T-cell (primary cell): ENCODE measurements around the gene PARD3B. TPM values are rescaled to one million over a fixed set of nuclear protein-coding genes. Genes with fewer than 3 reads are reported as not detected.

Source experiments
- ATAC-seq, 4 experiments: fragments of 200-7000 bp in 3 of 4; fragments of 150-1000 bp in 1 of 4; cut with Tn5 transposase; replicated peaks in 1 of 4; 1 replicate in 3 of 4; 2 replicates in 1 of 4; pipeline ENCODE4 v1.10.0; 2021; ENCODE audit warnings: moderate library complexity in 3 of 4, mild to moderate bottlenecking in 2 of 4, moderate number of reproducible peaks in 1 of 4
- CTCF ChIA-PET, 2 donors: fragments of 300-600 bp; sonication (Branson Sonifier 250); formaldehyde crosslinking; loops; one replicate each; lab custom pipeline; 2022; ENCODE audit warnings: antibody characterized with exemption in 2 of 2; lab: Charles Lee
- POLR2A ChIA-PET, 2 donors: fragments of 300-600 bp; sonication (Branson Sonifier 250); formaldehyde crosslinking; loops; one replicate each; lab custom pipeline; 2022; ENCODE audit warnings: antibody characterized with exemption in 2 of 2; lab: Charles Lee
- DNase-seq, 35 experiments: peaks; one replicate each; pipeline versions ENCODE4 v3.0.0 to v3.0.0-alpha.2; 2013 to 2023
- H3K27ac ChIP-seq: one replicate; pipeline ENCODE4 v1.5.1; 2013; ENCODE audit warnings: low read length
- H3K27me3 ChIP-seq, 2 experiments: replicated peaks in 1 of 2; 1 replicate in 1 of 2; 2 replicates in 1 of 2; pipeline versions ENCODE4 v1.6.1 to v1.7.0; 2013; ENCODE audit warnings: low read length in 1 of 2, mixed read lengths in 1 of 2; ENCODE audit not compliant: control insufficient read depth in 2 of 2, insufficient read depth in 2 of 2; ENCODE audit errors: extremely low read depth in 1 of 2
- H3K36me3 ChIP-seq, 2 donors: 1 replicate in 1 of 2; 2 replicates in 1 of 2; pipeline versions ENCODE4 v1.6.1 to v1.7.0; 2013; ENCODE audit warnings: low read length in 1 of 2; ENCODE audit not compliant: control insufficient read depth in 2 of 2, insufficient read depth in 1 of 2; ENCODE audit errors: extremely low read depth in 1 of 2
- H3K4me1 ChIP-seq, 2 experiments: 1 replicate in 1 of 2; 2 replicates in 1 of 2; pipeline versions ENCODE4 v1.6.1 to v1.7.0; 2013; ENCODE audit warnings: low read length in 2 of 2, mixed read lengths in 1 of 2; ENCODE audit not compliant: insufficient read depth in 2 of 2, control insufficient read depth in 1 of 2; ENCODE audit errors: extremely low read depth in 1 of 2
- H3K4me3 ChIP-seq, 2 donors: 1 replicate in 1 of 2; 2 replicates in 1 of 2; pipeline versions ENCODE4 v1.5.1 to v1.7.0; 2013; ENCODE audit warnings: mild to moderate bottlenecking in 2 of 2, low read length in 1 of 2, moderate library complexity in 1 of 2; ENCODE audit not compliant: control insufficient read depth in 1 of 2; ENCODE audit errors: extremely low read depth in 1 of 2
- H3K9me3 ChIP-seq: 2 replicates; pipeline ENCODE4 v1.7.0; 2013
- H3K27ac Mint-ChIP-seq, 2 donors: one replicate each; pipeline ENCODE4 v1.8.0; 2020 to 2021; ENCODE audit warnings: mild to moderate bottlenecking in 2 of 2, mixed read lengths in 2 of 2
- H3K27me3 Mint-ChIP-seq, 2 donors: one replicate each; pipeline ENCODE4 v1.8.0; 2021 to 2022; ENCODE audit warnings: mixed read lengths in 2 of 2
- H3K36me3 Mint-ChIP-seq: one replicate; pipeline ENCODE4 v1.8.0; 2021; ENCODE audit warnings: mixed read lengths
- H3K4me1 Mint-ChIP-seq, 3 donors: one replicate each; pipeline ENCODE4 v1.8.0; 2020 to 2022; ENCODE audit warnings: mixed read lengths in 3 of 3, mild to moderate bottlenecking in 1 of 3
- H3K4me3 Mint-ChIP-seq, 3 donors: one replicate each; pipeline ENCODE4 v1.8.0; 2020 to 2022; ENCODE audit warnings: mild to moderate bottlenecking in 3 of 3, mixed read lengths in 3 of 3, moderate library complexity in 3 of 3
- H3K9me3 Mint-ChIP-seq, 3 donors: one replicate each; pipeline ENCODE4 v1.8.0; 2020 to 2022; ENCODE audit warnings: mixed read lengths in 3 of 3
- WGBS: methylation state at CpG from one replicate; pipeline ENCODE4 v1.1.5; 2013; ENCODE audit warnings: missing lambda C conversion rate; ENCODE audit not compliant: insufficient coverage; 5-methylcytosine and 5-hydroxymethylcytosine counted together
- total RNA-seq, 35 experiments: library from RNA in 6 of 35; stranded (reverse) in 6 of 35; fragments of 120-200 nt in 1 of 35; gene quantifications; one replicate each; pipeline versions ENCODE4 v1.2.1 to v1.2.4 and lab custom pipeline; 2013 to 2026

PARD3B gene
- total RNA-seq, 5 donors from 2014 or later (not counting 1 experiment from before 2014, with no cell fraction given), result 0.75 to 2.0 (median 1.6) TPM

GRCh38 chr2:204652063-204652462, 106.8 kb downstream of the PARD3B start:
- no peaks in the 10 kb centered on the region for H3K36me3 Mint-ChIP-seq
- Histone ChIP-seq H3K4me1 (no peaks in the 10 kb centered on the region), H3K36me3 (no peaks in the 10 kb centered on the region), H3K9me3 (no peaks in the 10 kb centered on the region), H3K27ac (no peak overlapping the region), H3K4me3 (no peak overlapping the region), H3K27me3 (no peaks in the 10 kb centered on the region)
- no peak overlapping the region for H3K4me3 Mint-ChIP-seq
- ChIA-PET CTCF (no interaction called here), POLR2A (no interaction called here)
- ATAC-seq (no peak), DNase-seq (no peak)
- no peak overlapping the region for H3K27ac Mint-ChIP-seq
- 85% methylated on average over 4 of the region's 4 CpGs for WGBS
- peaks cover 8 to 20% (median 9%) of the 10 kb centered on the region in 3 donors for H3K9me3 Mint-ChIP-seq
- H3K27me3 Mint-ChIP-seq, result peaks cover 0 to 4% of the 10 kb centered on the region in 2 donors
- H3K4me1 Mint-ChIP-seq, result no peaks in the 10 kb centered on the region

- no peak overlapping the region for H3K27ac Mint-ChIP-seq
- peaks cover 8 to 17% (median 9%) of the 10 kb centered on the region in 3 donors for H3K9me3 Mint-ChIP-seq
- H3K4me3 Mint-ChIP-seq, result no peak overlapping the region
- no peak for DNase-seq
- CTCF ChIA-PET, result interaction anchor here in 1 of 2 donors (0.6 kb wide), 1 partner anchor 1161 kb away, joined by 4 read pairs; no protein-coding TSS in a partner anchor
- H3K4me1 ChIP-seq, result no peaks in the 10 kb centered on the region
- POLR2A ChIA-PET, result no interaction called here
- H3K27me3 ChIP-seq, result no peaks in the 10 kb centered on the region
- no peak overlapping the region for H3K27ac ChIP-seq
- WGBS, result no CpG with 5 or more reads among the region's 1 CpG
- no peaks in the 10 kb centered on the region for H3K9me3 ChIP-seq
- H3K36me3 Mint-ChIP-seq, result no peaks in the 10 kb centered on the region
- H3K4me1 Mint-ChIP-seq, result no peaks in the 10 kb centered on the region
- peaks cover 0 to 4% of the 10 kb centered on the region in 2 donors for H3K27me3 Mint-ChIP-seq
- no peak for ATAC-seq
- H3K36me3 ChIP-seq, result no peaks in the 10 kb centered on the region
- H3K4me3 ChIP-seq, result no peak overlapping the region
Observed at GRCh38 chr2:204654669-204655068, 109.4 kb downstream of the PARD3B start.

GRCh38 chr2:204655101-204655500, 109.8 kb downstream of the PARD3B start:
- ChIA-PET POLR2A (interaction anchor here in 1 of 2 donors (0.6 kb wide), 1 partner anchor 778 kb away, joined by 3 read pairs; no protein-coding TSS in a partner anchor), CTCF (interaction anchor here in 1 of 2 donors (0.6 kb wide), 1 partner anchor 1161 kb away, joined by 4 read pairs; no protein-coding TSS in a partner anchor)
- no peak for ATAC-seq
- no peak overlapping the region for H3K27ac ChIP-seq
- no peaks in the 10 kb centered on the region for H3K9me3 ChIP-seq
- Mint-ChIP-seq H3K9me3 (peaks cover 8 to 17% (median 9%) of the 10 kb centered on the region in 3 donors), H3K36me3 (no peaks in the 10 kb centered on the region), H3K27ac (no peak overlapping the region), H3K4me1 (no peaks in the 10 kb centered on the region), H3K4me3 (no peak overlapping the region), H3K27me3 (peaks cover 0 to 4% of the 10 kb centered on the region in 2 donors)
- H3K36me3 ChIP-seq, result no peaks in the 10 kb centered on the region
- H3K4me3 ChIP-seq, result no peak overlapping the region
- DNase-seq, result no peak
- no peaks in the 10 kb centered on the region for H3K27me3 ChIP-seq
- no peaks in the 10 kb centered on the region for H3K4me1 ChIP-seq
- no CpG with 5 or more reads among the region's 2 CpGs for WGBS

GRCh38 chr2:204655626-204656025, 110.4 kb downstream of the PARD3B start:
- H3K27ac Mint-ChIP-seq, result no peak overlapping the region
- Histone ChIP-seq H3K36me3 (no peaks in the 10 kb centered on the region), H3K27ac (no peak overlapping the region), H3K4me1 (no peaks in the 10 kb centered on the region), H3K9me3 (no peaks in the 10 kb centered on the region), H3K27me3 (no peaks in the 10 kb centered on the region), H3K4me3 (no peak overlapping the region)
- CTCF ChIA-PET, result interaction anchor here in 1 of 2 donors (0.6 kb wide), 1 partner anchor 1160 kb away, joined by 4 read pairs; no protein-coding TSS in a partner anchor
- no peak for ATAC-seq
- WGBS, result 56% methylated on average over 2 of the region's 3 CpGs
- H3K4me1 Mint-ChIP-seq, result no peaks in the 10 kb centered on the region
- POLR2A ChIA-PET, result interaction anchor here in 1 of 2 donors (0.6 kb wide), 1 partner anchor 778 kb away, joined by 3 read pairs; no protein-coding TSS in a partner anchor
- H3K4me3 Mint-ChIP-seq, result no peak overlapping the region
- H3K9me3 Mint-ChIP-seq, result peaks cover 8 to 13% (median 8%) of the 10 kb centered on the region in 3 donors
- no peak for DNase-seq
- H3K36me3 Mint-ChIP-seq, result no peaks in the 10 kb centered on the region
- peaks cover 0 to 4% of the 10 kb centered on the region in 2 donors for H3K27me3 Mint-ChIP-seq

- Histone ChIP-seq H3K4me3 (no peak overlapping the region), H3K36me3 (no peaks in the 10 kb centered on the region), H3K27me3 (no peaks in the 10 kb centered on the region), H3K9me3 (no peaks in the 10 kb centered on the region), H3K4me1 (no peaks in the 10 kb centered on the region), H3K27ac (no peak overlapping the region)
- H3K27ac Mint-ChIP-seq, result no peak overlapping the region
- no peaks in the 10 kb centered on the region for H3K36me3 Mint-ChIP-seq
- ChIA-PET CTCF (interaction anchor here in 1 of 2 donors (0.5 kb wide), 1 partner anchor 30 kb away, joined by 3 read pairs; no protein-coding TSS in a partner anchor), POLR2A (no interaction called here)
- H3K27me3 Mint-ChIP-seq, result peaks cover 0 to 4% of the 10 kb centered on the region in 2 donors
- no peak overlapping the region for H3K4me3 Mint-ChIP-seq
- ATAC-seq (no peak), DNase-seq (no peak)
- no CpG with 5 or more reads among the region's 1 CpG for WGBS
- H3K4me1 Mint-ChIP-seq, result no peaks in the 10 kb centered on the region
- H3K9me3 Mint-ChIP-seq, result peaks cover 3 to 4% (median 4%) of the 10 kb centered on the region in 3 donors
Observed at GRCh38 chr2:204657024-204657423, 111.7 kb downstream of the PARD3B start.

GRCh38 chr2:204662956-204663355, 117.7 kb downstream of the PARD3B start:
- ChIA-PET POLR2A (interaction anchor here in 1 of 2 donors (0.6 kb wide), 1 partner anchor 1488 kb away, joined by 4 read pairs; no protein-coding TSS in a partner anchor), CTCF (no interaction called here)
- Histone ChIP-seq H3K9me3 (no peaks in the 10 kb centered on the region), H3K4me1 (no peaks in the 10 kb centered on the region), H3K27ac (no peak overlapping the region), H3K4me3 (no peak overlapping the region), H3K27me3 (no peaks in the 10 kb centered on the region), H3K36me3 (no peaks in the 10 kb centered on the region)
- H3K36me3 Mint-ChIP-seq, result no peaks in the 10 kb centered on the region
- no peak overlapping the region for H3K4me3 Mint-ChIP-seq
- no peak overlapping the region for H3K27ac Mint-ChIP-seq
- no peaks in the 10 kb centered on the region for H3K4me1 Mint-ChIP-seq
- DNase-seq (no peak), ATAC-seq (no peak)
- no peaks in the 10 kb centered on the region for H3K27me3 Mint-ChIP-seq
- no peaks in the 10 kb centered on the region for H3K9me3 Mint-ChIP-seq
- WGBS, result 56% methylated on average over 4 of the region's 5 CpGs
